GM19238 (cell line): ENCODE measurements around the gene CARS2.
A peak's percentile ranks its signal among the peaks of the same experiment; 100 is the strongest.

Source experiments
- DNase-seq: peaks from one replicate; pipeline ENCODE4 v3.0.0; 2011; ENCODE audit warnings: low spot score; ENCODE audit not compliant: insufficient read length

The CARS2 gene

GRCh38 chr13:110653271-110653670 is 52.6 kb downstream of the CARS2 start:
- no peak for DNase-seq

GRCh38 chr13:110652764-110653163 is 53.2 kb downstream of the CARS2 start:
- DNase-seq: no peak

GRCh38 chr13:110652231-110652730 is 53.6 kb downstream of the CARS2 start:
- no peak for DNase-seq

GRCh38 chr13:110651726-110652230 is 54.1 kb downstream of the CARS2 start:
- DNase-seq: no peak

- DNase-seq: no peak
These were observed 54.6 kb downstream of the CARS2 start for GRCh38 chr13:110651271-110651670.

GRCh38 chr13:110650436-110650835 is 55.5 kb downstream of the CARS2 start:
- no peak for DNase-seq

- no peak for DNase-seq
These were observed 56.4 kb downstream of the CARS2 start for GRCh38 chr13:110649551-110649950.

- no peak for DNase-seq
These were observed 57.0 kb downstream of the CARS2 start for GRCh38 chr13:110648848-110649421.

GRCh38 chr13:110648146-110648819 is 57.6 kb downstream of the CARS2 start:
- DNase-seq: no peak

GRCh38 chr13:110647365-110647737 is 58.6 kb downstream of the CARS2 start:
- no peak for DNase-seq

GRCh38 chr13:110646442-110647364 is 59.2 kb downstream of the CARS2 start:
- DNase-seq: no peak

GRCh38 chr13:110645750-110646149 is 60.2 kb downstream of the CARS2 start:
- DNase-seq: no peak

GRCh38 chr13:110644892-110645521 is 60.9 kb downstream of the CARS2 start:
- peak; percentile 70 for DNase-seq

- no peak for DNase-seq
These were observed 62.0 kb downstream of the CARS2 start for GRCh38 chr13:110643768-110644421.

GRCh38 chr13:110643324-110643723 is 62.6 kb downstream of the CARS2 start:
- DNase-seq: no peak

GRCh38 chr13:110642291-110642981 is 63.5 kb downstream of the CARS2 start:
- no peak for DNase-seq

GRCh38 chr13:110641055-110642015 is 64.6 kb downstream of the CARS2 start:
- no peak for DNase-seq

GRCh38 chr13:110640591-110641029 is 65.3 kb downstream of the CARS2 start:
- no peak for DNase-seq

GRCh38 chr13:110639935-110640334 is 66.0 kb downstream of the CARS2 start:
- no peak for DNase-seq
